Stimulated activated CD4-positive, alpha-beta T cell treated with anti-CD3 and anti-CD28 coated beads, Interleukin-1b, Interleukin-23, amount 100 ng/mL, for 1 hour (primary cell): ENCODE results near the gene CDKN1C.
A peak's percentile ranks its signal among the peaks of the same experiment; 100 is the strongest.

Experiments used
- DNase-seq, 2 donors: peaks; one replicate each; pipeline ENCODE4 v3.0.0-alpha.2; 2020; ENCODE audit warnings: low read depth in 2 of 2

CDKN1C gene

DNA sequence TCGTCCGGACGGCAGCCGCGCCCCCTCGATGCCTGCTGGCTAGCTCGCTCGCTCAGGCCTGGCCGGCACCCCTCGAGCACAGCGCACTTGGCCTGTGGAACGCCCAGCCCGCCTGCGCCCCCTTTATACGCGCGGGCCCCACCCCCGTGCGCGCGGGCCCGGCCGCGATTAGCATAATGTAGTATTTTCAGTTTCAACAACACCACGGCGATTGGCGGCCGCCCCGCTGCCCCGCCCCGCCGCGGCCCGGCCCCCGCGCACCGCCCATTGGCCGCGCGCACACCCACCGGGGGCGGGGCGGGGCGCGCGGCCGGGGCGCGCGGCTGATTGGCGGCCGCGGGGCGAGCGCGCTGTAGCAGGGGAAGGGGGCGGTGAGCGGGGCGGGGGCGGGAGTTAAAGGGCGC lies at the start of gene CDKN1C:
CDKN1C (minus strand) TSS at position 98 of the 404 bp plus-strand sequence. CDS start 319 bp downstream, outside the sequence.
- DNase-seq, result peak; percentile 60 to 62

DNA sequence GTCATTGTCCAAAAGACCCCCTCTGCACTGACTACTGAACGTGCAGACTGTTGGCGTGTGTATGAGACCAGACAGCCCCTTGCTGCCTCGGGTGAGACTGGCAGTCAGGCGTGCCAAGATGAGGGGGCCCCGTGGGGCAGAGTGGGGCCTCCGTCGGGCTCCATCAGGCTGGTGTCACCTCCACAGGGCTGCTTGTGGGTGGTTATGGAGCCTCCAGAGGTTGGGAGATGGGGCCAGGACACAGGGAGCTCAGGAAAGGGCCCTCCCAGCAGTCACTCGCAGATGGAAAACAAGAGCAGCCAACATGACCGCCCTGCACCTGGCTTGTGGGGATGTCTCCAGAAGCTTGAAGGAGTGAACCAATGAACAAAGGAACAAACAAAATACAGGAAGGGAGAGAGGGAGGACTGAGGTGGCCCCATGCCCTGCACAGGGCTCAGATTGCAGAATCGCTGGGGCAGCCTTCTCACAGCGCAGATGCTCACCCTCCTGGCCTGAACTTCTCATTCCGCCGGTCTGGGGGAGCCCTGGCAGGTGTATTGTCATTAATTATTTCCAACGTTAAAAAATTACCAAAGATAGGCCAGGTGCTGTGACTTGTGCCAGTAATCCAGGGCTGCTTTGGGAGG lies 49.1 kb upstream of the CDKN1C start:
- no peak for DNase-seq

DNA sequence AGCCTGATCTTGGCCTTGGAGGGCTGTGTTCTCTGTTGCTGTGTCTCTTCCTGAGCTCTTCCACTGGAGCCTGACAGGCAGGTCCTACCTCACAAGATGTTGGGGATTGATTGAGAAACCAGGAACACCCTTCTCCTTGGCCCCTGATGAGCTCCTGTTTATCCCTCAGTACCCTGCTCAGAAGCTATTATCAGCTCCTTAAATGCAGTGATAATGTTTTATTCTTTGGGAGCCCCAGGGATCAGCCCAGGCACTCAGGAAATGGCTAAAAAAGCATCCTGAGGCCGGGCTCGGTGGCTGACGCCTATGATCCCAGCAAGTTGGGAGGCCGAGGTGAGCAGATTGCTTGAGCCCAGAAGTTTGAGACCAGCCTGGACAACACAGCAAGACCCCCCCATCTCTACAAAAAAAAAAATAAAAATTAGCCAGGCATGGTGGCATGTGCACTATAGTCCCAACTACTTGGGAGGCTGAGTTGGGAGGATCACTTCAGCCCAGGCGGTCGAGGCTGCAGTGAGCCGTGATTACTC lies 48.5 kb upstream of the CDKN1C start:
- no peak for DNase-seq

DNA sequence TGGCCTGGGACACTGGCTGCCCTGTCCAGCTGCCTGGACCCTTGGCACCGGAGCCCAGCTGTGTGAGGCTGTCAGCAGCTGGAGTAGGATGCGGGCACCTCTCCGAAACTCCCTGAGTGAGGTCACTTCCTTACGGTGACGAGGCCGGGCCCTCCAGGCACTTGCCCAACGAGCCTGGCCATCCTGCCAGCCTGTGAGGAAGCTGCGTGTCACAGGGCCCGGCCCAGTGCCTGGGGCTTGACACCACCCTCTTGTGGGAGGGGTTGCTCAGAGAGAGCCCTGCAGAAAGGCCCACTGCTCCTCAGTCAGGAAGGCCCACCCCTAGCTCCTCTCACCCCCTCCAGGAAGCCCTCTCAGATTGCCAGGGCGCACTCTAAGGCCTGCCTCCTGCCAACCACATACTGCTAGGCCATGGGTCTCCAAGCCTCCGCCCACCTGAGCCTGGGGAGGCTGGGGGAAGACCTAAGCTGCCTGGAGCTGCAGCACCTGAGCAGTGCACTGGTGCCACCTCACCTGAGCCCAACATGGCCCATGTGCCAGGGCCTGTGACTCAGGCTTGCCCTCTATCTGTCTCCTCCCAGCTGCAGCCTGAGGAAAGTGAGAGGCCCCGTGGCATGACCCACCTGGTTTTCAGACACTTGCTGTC lies 47.9 kb upstream of the CDKN1C start:
- DNase-seq, result no peak

DNA sequence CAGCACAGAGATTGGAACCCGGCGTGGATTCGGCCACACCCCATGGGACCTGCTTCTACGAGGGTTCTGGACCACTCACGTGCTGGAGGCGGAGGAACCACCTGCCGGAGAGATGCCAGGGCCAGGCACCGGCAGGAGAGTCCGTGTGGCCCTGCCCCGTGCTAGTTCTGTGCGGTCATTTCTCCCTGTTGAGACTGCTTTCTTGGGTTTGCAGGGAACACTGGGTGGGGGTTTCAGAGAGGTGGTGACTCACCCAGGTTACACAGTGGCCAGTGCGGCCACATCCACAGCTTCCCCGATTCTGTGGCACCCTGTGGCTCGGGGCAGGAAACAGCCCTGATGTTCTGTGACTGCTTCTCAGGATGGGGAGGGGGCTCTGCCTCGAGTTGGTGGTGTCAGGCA lies 47.3 kb upstream of the CDKN1C start:
- no peak for DNase-seq

DNA sequence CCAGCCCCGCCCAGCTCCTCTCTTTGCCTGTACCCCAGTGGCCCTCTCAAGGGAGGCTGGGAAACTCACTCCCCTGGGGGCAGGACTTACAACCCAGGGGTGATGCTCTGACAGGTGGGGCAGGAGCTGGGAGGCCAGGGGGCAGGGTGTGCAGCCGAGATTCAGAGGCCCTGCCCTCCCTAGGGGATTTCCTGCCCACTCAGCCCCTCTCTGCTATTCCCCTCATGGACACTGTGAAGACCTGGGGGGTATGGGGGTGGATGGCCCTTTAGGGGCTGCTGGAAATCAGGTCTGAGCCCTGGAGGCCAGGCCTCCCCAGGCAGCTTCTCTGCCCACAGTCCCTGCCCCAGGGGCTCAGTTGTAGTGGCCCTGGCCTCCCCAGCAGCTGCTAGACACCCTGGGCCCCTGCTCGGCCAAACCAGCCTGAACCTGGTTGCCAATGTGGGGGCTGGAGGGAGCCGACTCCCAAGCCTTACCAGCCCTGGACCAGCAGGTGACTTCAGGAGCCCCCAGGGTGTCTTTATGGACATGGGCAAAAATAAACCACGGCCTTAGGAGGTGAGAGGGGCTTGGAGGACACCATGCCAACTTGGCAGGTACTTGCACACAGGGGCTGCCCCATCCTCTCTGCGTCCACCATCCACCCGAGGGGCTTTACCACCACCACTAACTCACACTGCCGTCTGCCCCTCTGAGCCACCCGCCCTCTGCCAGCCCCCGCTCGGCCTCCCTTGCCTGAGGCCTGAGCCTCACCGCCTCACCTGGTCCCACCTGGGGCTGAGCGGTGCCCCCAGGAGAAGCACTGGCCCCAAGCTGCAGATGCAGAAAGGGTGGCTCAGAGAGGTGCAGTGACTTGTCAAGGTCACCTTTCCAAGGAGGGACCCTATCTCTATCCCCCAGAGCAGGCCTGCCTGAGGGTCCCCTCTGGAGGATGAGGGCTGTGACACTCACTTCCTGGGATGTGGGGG lies 46.5 kb upstream of the CDKN1C start:
- no peak for DNase-seq

DNA sequence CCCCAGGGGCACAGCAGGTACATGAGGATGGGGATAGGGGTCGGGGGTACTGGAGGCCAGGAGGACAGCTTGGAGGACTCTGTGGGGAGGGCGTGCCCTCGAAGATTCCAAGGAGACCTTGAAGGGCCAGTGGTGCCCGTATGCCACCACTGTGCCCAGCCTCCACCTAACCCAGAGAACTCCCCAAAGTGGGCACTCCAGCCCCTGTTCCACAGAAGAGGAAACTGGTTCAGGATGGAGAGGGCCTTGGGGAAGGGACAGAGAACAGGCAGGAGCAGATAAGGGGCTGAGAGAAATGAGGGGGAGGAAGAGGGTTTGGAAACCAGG lies 45.8 kb upstream of the CDKN1C start:
- no peak for DNase-seq

DNA sequence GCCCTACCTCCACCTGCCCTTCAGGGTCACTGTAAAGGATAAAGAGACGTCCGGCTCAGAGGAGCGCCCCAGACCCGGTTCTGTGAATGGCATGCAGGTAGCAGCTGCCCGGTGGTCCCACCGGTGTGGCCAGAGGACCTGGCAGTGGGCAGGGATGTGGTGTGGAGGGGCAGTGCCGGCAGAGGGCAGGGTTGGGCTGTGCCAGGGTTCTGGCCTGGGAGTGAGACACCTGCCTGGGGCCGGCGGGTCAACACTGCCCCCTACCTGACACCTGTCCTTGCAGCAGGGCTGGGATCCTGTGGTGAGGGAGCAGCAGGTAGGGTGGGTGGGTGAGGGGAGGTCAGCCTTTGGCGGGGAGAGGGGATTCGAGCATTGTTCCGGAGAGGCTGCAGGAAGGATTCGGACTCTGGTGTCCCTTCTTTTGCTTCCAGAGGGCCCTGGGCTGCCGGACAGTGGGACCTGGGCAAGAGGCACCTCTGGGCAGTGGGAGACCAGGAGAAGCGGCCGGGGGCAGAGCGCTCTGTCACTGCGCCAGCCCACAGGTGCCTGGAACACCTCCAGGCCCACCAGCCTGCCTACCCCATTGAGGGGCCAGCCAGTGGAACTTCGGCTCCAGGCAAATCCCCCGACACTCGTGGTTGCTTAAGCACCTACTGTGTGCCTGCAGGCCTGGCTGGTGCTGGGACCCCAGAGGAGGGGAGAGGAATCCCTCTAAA lies 45.3 kb upstream of the CDKN1C start:
- DNase-seq, result no peak

DNA sequence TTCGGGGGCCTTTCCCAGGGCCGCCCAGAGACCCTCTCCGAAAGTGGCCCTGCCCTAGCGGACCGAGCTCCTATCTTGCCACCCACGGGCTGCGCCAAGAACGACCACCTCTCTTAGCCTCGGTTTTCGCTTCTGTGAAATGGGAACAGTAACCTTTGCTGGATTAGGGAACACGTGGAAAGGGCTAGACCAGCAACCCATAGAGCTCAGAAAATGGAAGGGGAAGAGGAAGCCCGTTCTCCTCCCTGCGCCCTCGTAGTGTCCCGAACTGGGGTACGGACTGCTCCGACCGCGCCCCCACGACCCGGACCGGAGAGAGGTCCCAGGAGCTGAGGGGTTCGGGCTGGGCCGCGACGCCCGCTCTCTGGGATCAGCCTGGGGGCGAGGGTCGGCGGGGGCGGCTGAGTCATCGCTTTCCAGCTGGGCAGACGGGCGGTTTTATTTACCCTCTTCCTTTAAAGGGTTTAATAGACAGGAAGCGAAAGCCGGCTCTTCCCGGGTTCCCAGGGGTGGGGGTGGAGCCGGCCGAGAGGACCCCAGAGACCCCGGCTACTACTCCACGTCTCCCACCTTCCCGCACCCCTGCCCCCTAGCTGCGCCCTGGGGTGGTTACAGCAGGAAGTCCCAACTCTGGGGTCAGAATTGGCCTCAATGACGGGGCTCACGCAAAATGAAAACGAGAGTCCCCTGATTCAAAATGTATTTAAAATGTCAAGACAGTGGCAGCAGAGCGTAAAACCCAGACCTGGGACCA lies 44.6 kb upstream of the CDKN1C start:
- no peak for DNase-seq

DNA sequence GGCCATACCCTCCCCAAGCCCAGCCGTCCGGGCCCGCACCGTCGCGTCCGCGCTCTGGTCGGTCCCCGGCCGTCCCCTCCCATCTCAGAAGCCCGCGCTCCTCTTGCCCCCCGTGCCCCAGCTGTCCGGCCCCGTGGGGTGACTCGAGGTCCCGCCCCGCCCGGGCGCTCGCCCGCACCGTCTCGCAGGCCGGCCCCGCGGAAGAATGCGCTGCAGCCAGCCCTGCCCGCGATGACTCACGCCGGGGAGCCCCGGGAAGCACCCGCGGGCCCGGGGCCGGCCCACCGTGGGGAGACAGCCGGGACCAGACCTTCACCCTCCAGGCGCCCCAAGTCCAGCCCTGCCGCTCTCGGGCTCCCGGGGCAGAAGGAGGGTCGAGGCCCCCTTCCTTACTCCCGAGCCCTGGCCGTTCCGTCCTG lies 44.0 kb upstream of the CDKN1C start:
- DNase-seq, result no peak

DNA sequence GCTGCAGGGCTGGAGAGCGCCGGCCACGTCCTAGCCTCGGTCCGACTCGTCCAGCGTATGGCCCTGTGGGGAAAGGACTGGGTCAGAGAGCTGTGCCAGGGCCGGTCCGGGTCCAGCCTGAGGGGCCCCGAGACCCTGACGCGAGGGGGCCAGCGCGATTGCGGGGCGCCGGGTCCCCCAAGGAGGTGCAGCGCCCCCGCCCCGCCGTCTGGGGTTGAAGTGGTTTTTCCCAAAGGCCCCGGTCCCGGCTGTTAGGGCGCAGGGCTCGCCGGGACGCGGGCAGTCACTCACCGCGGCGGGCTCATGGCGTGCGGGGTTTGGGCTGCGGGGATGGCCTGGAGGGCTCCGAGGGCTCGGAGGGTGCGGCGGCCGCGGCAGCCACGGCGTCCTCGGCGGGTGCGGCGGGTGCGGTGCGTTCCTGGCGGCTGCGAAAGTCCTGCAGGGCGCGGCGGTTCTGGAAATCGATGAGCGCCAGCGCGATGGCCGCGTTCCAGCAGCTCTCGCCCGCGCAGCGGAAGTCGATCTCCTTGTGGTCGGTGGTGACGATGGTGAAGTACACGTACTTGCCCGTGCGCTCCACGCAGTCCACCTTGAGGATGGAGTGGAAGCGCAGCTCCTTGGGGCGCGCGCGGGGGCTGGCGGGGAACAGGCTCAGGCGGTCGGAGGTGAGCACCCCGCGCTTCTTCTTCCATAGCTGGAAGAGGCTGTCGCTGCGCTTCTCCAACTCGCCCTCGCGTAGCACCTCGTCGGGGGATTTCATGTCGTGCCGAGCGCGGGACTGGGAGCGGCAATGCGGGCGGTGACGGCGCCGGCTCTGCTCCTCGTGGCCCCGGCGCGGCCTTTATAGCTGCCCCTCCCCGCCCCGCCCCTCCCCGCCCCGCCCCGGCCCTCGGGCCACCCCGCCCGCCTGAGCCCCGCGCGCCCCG lies 43.3 kb upstream of the CDKN1C start, which contains the start of gene PHLDA2:
PHLDA2 (minus strand) TSS at position 816 of the 926 bp plus-strand sequence; CDS start at position 760, 56 bp downstream.
- no peak for DNase-seq

DNA sequence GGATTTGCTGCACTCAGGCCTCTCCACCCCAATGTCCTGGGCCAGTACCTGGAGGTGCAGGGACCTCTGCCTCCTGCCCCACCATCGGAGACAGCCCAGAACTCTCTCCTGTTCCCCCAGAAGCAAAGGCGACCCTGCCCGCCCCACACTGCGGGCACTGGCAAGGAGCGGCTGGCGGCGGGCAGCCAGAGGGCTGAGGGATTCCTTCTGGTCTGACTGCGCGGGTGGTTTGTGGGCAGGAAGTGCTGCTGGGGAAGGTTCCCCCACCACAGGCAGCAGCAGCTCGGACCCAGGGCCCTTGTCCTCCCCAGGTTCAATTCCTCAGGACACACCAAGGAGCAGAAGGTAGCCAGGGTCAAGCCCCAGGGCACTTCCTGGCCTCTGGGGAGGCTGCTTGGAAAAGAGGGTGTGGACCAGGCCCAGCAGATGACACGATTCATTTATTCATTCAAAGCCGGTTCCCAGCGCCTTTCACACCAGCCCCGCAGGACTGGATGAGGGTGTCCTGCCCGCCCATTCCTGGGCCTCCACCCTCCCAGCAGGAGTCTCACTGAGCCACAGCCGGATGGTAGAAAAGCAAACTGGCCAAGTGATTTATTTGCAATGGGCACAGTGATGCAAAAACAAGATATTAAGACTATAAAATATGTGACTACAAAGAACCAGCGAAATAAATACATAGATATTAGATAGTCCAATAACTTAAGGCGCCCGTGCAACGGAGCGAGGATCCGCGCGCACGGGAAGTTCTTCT lies 42.5 kb upstream of the CDKN1C start:
- no peak for DNase-seq

DNA sequence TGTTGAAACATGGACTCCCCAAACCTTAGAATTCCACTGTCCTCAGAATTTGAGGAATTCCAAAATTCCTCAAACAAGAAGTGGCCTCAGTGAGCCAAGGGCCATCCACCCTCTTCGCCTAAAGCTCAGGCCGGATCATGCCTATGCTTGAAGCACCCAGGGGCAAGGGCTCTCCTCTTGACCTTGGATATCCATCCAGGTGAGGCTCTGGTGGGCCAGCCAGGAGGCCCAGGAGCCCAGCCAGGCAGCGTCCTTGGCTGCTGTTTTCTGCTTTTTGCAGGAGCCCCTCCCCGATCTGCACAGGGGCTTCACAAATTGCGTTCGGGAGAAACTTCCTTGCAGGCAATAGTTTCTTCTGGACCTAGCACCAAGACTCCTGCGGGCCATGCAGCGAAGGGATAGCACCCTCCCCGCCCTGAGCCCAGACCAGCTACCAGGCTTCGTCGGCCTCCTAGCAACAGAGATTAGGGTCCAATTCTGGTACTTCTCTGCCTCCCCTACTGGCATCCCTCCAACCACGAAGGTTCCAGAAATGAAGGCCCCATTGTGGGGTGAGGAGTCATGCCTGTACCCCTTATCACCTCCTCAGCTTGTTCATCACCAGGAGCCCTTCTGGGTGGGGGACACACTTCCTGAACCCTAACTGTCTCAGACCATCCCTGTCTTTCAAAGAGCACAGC lies 41.7 kb upstream of the CDKN1C start:
- no peak for DNase-seq

DNA sequence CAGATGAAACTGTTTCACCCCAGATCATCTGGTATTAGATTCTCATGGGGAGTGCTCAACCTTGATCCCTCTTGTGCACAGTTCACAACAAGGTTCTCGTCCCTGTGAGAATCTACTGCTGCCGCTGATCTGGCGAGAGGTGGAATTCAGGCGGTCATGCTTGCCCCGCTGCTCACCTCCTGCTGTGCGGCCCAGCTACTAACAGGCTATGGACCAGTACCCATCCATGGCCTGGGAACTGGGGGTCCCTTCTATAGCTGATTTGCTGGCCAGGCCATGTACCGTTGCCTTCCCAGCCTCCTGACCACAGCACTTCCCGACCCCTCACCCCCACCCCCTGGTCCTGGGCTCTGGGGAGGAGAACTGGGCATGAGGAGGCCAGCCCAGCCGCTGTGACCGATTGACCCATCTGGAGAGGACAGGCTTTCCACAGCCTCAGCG lies 41.1 kb upstream of the CDKN1C start:
- no peak for DNase-seq

DNA sequence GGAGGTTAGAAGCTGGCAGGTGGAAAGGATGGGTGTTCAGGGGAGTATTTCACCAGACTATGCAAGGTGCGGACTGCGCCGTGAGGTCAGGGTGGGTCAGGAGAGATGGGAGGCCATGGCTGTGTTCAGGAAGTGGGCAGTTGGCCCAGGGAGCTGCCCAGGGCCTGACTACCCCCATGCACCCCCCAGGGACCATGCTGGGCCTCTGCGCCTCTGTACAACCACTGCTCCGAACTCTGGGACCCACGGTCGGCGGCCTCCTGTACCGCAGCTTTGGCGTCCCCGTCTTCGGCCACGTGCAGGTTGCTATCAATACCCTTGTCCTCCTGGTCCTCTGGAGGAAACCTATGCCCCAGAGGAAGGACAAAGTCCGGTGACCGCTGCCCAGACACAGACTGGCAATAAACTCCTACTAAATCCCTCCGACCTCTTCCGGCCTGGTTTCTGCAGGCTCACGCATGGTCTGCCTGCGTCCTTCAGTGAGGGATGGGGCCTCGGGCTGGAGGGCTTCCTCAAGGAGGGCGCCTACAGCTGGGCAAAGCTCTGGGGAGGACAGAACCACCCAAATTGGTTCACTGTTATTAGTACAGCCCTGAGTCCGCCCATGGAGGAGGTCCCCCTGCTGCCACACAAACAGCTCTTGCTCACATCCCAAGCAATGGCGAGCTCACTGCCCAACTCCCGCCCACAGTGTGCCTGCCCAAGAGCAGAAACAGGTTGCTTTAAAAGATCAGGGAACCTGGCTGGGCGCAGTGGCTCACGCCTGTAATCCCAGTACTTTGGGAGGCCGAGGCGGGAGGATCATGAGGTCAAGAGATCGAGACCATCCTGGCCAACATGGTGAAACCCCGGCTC lies 39.5 kb upstream of the CDKN1C start:
- DNase-seq, result no peak

DNA sequence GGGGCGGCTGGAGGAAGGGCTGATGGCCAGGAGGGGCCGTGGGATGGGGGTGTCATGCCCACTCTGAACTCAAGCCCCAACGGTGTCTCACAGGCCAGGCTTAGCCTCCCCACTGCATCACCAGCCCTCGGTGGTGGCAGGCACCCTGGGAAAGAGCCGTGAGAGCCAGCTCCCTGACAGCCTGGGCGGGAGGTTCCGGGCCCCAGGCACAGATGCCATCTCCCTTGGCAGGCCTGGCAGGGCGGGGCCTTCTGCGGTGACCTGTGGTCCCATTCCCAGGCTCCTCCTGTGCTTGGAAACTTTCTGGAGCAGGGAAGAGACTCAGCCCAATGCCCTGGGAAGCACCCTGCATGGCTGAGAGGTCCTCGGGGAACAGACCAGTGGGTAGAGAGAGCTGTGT lies 38.8 kb upstream of the CDKN1C start:
- no peak for DNase-seq
